Neuronal stem cell (in vitro differentiated cells): Measurements from ENCODE around the gene PKD1.

Experiments used
- DNase-seq: peaks from one replicate; pipeline ENCODE4 v3.0.0-alpha.2; 2013; ENCODE audit warnings: low spot score
- H2AFZ ChIP-seq: one replicate; pipeline ENCODE4 v1.6.1; 2013; ENCODE audit warnings: mild to moderate bottlenecking, low read length, inconsistent platforms
- H2AK5ac ChIP-seq: 2 replicates; pipeline ENCODE4 v1.6.1; 2013; ENCODE audit warnings: low read depth, mild to moderate bottlenecking, inconsistent platforms, low read length, moderate library complexity, mixed read lengths
- H2BK120ac ChIP-seq: 2 replicates; pipeline ENCODE4 v1.6.1; 2013; ENCODE audit warnings: low read depth, mild to moderate bottlenecking, inconsistent platforms, low read length, moderate library complexity, mixed read lengths
- H2BK12ac ChIP-seq: one replicate; pipeline ENCODE4 v1.6.1; 2013; ENCODE audit warnings: low read length, inconsistent platforms
- H2BK15ac ChIP-seq: 2 replicates; pipeline ENCODE4 v1.6.1; 2013; ENCODE audit warnings: mild to moderate bottlenecking, low read length, inconsistent platforms, mixed read lengths
- H2BK5ac ChIP-seq: one replicate; pipeline ENCODE4 v1.6.1; 2013; ENCODE audit warnings: inconsistent platforms, mild to moderate bottlenecking, low read length, moderate library complexity
- H3K14ac ChIP-seq: one replicate; pipeline ENCODE4 v1.6.1; 2013; ENCODE audit warnings: low read length, inconsistent platforms
- H3K18ac ChIP-seq: 2 replicates; pipeline ENCODE4 v1.6.1; 2013; ENCODE audit warnings: low read length, inconsistent platforms
- H3K23ac ChIP-seq: 2 replicates; pipeline ENCODE4 v1.6.1; 2013; ENCODE audit warnings: low read depth, mild to moderate bottlenecking, mixed read lengths, low read length, inconsistent platforms; ENCODE audit not compliant: poor library complexity
- H3K27ac ChIP-seq: replicated peaks from 3 replicates; pipeline ENCODE4 v1.5.1; 2013; ENCODE audit warnings: low read length, inconsistent platforms
- H3K27me3 ChIP-seq, 3 experiments: 2 replicates each; pipeline ENCODE4 v1.6.1; 2013; ENCODE audit warnings: low read length in 3 of 3, mild to moderate bottlenecking in 2 of 3, inconsistent platforms in 1 of 3, low read depth in 1 of 3, mixed read lengths in 1 of 3, moderate library complexity in 1 of 3; ENCODE audit not compliant: control insufficient read depth in 3 of 3, insufficient read depth in 3 of 3
- H3K36me3 ChIP-seq, 2 donors: replicated peaks in 1 of 2; 2 replicates each; pipeline ENCODE4 v1.6.1; 2013; ENCODE audit warnings: low read length in 2 of 2; ENCODE audit not compliant: control insufficient read depth in 2 of 2, insufficient read depth in 2 of 2
- H3K4ac ChIP-seq: 2 replicates; pipeline ENCODE4 v1.6.1; 2013; ENCODE audit warnings: inconsistent platforms, mild to moderate bottlenecking, low read length, moderate library complexity
- H3K4me1 ChIP-seq, 2 donors: 1 replicate in 1 of 2; 2 replicates in 1 of 2; pipeline ENCODE4 v1.6.1; 2013; ENCODE audit warnings: low read length in 2 of 2, low read depth in 1 of 2; ENCODE audit not compliant: control insufficient read depth in 2 of 2, insufficient read depth in 1 of 2
- H3K4me2 ChIP-seq: one replicate; pipeline ENCODE4 v1.6.1; 2013; ENCODE audit warnings: mild to moderate bottlenecking, low read length, inconsistent platforms; ENCODE audit not compliant: insufficient read depth, poor library complexity, severe bottlenecking
- H3K4me3 ChIP-seq, 2 donors: 2 replicates each; pipeline ENCODE4 v1.5.1; 2013; ENCODE audit warnings: low read length in 2 of 2, mild to moderate bottlenecking in 2 of 2, inconsistent platforms in 1 of 2, moderate library complexity in 1 of 2
- H3K79me1 ChIP-seq: one replicate; pipeline ENCODE4 v1.6.1; 2013; ENCODE audit warnings: low read depth, mild to moderate bottlenecking, inconsistent platforms, low read length, moderate library complexity
- H3K9ac ChIP-seq: one replicate; pipeline ENCODE4 v1.6.1; 2013; ENCODE audit warnings: mild to moderate bottlenecking, low read depth, low read length, inconsistent platforms; ENCODE audit not compliant: poor library complexity
- H3K9me3 ChIP-seq, 2 donors: replicated peaks in 1 of 2; 2 replicates each; pipeline versions ENCODE3 to v1.6.1; 2013; ENCODE audit warnings: low read length in 2 of 2, mild to moderate bottlenecking in 2 of 2, inconsistent platforms in 1 of 2, low read depth in 1 of 2, mixed read lengths in 1 of 2, moderate library complexity in 1 of 2; ENCODE audit not compliant: control insufficient read depth in 2 of 2, insufficient read depth in 1 of 2
- H4K8ac ChIP-seq: one replicate; pipeline ENCODE4 v1.6.1; 2013; ENCODE audit warnings: low read depth, mild to moderate bottlenecking, inconsistent platforms, low read length, moderate library complexity
- H4K91ac ChIP-seq: one replicate; pipeline ENCODE4 v1.6.1; 2013; ENCODE audit warnings: low read length, low read depth, mild to moderate bottlenecking, inconsistent platforms; ENCODE audit not compliant: poor library complexity
- WGBS, 2 donors: extraction: QIAGEN DNeasy Blood & Tissue Kit; methylation state at CpG; one replicate each; pipeline ENCODE4 v1.1.7; 2013; ENCODE audit warnings: missing lambda C conversion rate in 2 of 2, mixed read lengths in 1 of 2; ENCODE audit not compliant: insufficient read length in 2 of 2, insufficient replicate concordance in 1 of 2; ENCODE audit errors: extremely low coverage in 2 of 2; 5-methylcytosine and 5-hydroxymethylcytosine counted together

The PKD1 gene

GRCh38 chr16:2077016-2077415 is 58.7 kb downstream of the PKD1 start:
- no peak for DNase-seq
- H2AFZ ChIP-seq: no peak overlapping the region
- H3K9ac ChIP-seq: no peak overlapping the region
- no peak overlapping the region for H2BK12ac ChIP-seq
- no peak overlapping the region for H3K14ac ChIP-seq
- H3K18ac ChIP-seq: no peak overlapping the region
- no peak overlapping the region for H3K23ac ChIP-seq
- no peak overlapping the region for H2BK5ac ChIP-seq
- peaks cover 22 to 85% of the 10 kb centered on the region in 2 donors for H3K36me3 ChIP-seq
- H4K91ac ChIP-seq: no peak overlapping the region
- no peak overlapping the region for H3K4ac ChIP-seq
- no peaks in the 10 kb centered on the region for H3K9me3 ChIP-seq
- peaks cover 0 to under 1% of the 10 kb centered on the region in 2 donors for H3K4me1 ChIP-seq
- H2AK5ac ChIP-seq: no peak overlapping the region
- no peak overlapping the region for H2BK15ac ChIP-seq
- no peak overlapping the region for H2BK120ac ChIP-seq
- H4K8ac ChIP-seq: no peak overlapping the region
- no CpG with 5 or more reads among the region's 17 CpGs for WGBS, 2 donors
- no peak overlapping the region for H3K27ac ChIP-seq
- H3K4me3 ChIP-seq: no peak overlapping the region
- no peak overlapping the region for H3K4me2 ChIP-seq
- peaks cover 8% of the 10 kb centered on the region for H3K79me1 ChIP-seq
- H3K27me3 ChIP-seq: no peaks in the 10 kb centered on the region

GRCh38 chr16:2076072-2076865 is 59.4 kb downstream of the PKD1 start:
- H4K8ac ChIP-seq: no peak overlapping the region

GRCh38 chr16:2075631-2076030 is 60.1 kb downstream of the PKD1 start:
- Histone ChIP-seq H2BK12ac (no peak overlapping the region), H3K27ac (no peak overlapping the region), H3K27me3 (no peaks in the 10 kb centered on the region), H3K36me3 (peaks cover 17 to 85% of the 10 kb centered on the region in 2 donors), H2AFZ (no peak overlapping the region), H3K18ac (no peak overlapping the region), H3K79me1 (peaks cover 6% of the 10 kb centered on the region), H3K14ac (no peak overlapping the region), H3K23ac (no peak overlapping the region), H3K4me1 (no peaks in the 10 kb centered on the region), H3K9ac (no peak overlapping the region), H3K9me3 (no peaks in the 10 kb centered on the region), H2BK15ac (no peak overlapping the region), H3K4me2 (no peak overlapping the region), H2BK5ac (peak overlapping the region; percentile 5), H4K8ac (no peak overlapping the region), H3K4me3 (no peak overlapping the region), H3K4ac (no peak overlapping the region), H2BK120ac (no peak overlapping the region), H4K91ac (no peak overlapping the region), H2AK5ac (no peak overlapping the region)
- no CpG with 5 or more reads among the region's 24 CpGs for WGBS, 2 donors
- no peak for DNase-seq

More at GRCh38 chr16:2076072-2076865, 59.4 kb downstream of the PKD1 start:
- Histone ChIP-seq H2BK120ac (no peak overlapping the region), H3K36me3 (peaks cover 19 to 84% of the 10 kb centered on the region in 2 donors), H3K4me1 (no peaks in the 10 kb centered on the region), H3K23ac (no peak overlapping the region), H3K4me2 (no peak overlapping the region), H3K4me3 (no peak overlapping the region), H3K18ac (no peak overlapping the region), H3K27ac (no peak overlapping the region), H3K9me3 (no peaks in the 10 kb centered on the region), H3K79me1 (peaks cover 6% of the 10 kb centered on the region), H2BK15ac (no peak overlapping the region), H3K27me3 (no peaks in the 10 kb centered on the region), H3K9ac (no peak overlapping the region), H3K14ac (no peak overlapping the region), H3K4ac (no peak overlapping the region), H2BK12ac (no peak overlapping the region), H2AK5ac (no peak overlapping the region), H4K91ac (no peak overlapping the region), H2BK5ac (peak overlapping the region; percentile 5), H2AFZ (no peak overlapping the region)
- no CpG with 5 or more reads among the region's 28 CpGs for WGBS, 2 donors
- DNase-seq: no peak

- no peaks in the 10 kb centered on the region for H3K27me3 ChIP-seq
- no peak overlapping the region for H2BK12ac ChIP-seq
- H2AK5ac ChIP-seq: no peak overlapping the region
- H3K79me1 ChIP-seq: peaks cover 6% of the 10 kb centered on the region
- no peak overlapping the region for H3K23ac ChIP-seq
- no peak overlapping the region for H3K14ac ChIP-seq
- H2AFZ ChIP-seq: no peak overlapping the region
- H3K4me3 ChIP-seq: no peak overlapping the region
- H3K27ac ChIP-seq: no peak overlapping the region
- H3K9me3 ChIP-seq: no peaks in the 10 kb centered on the region
- peaks cover 23 to 84% of the 10 kb centered on the region in 2 donors for H3K36me3 ChIP-seq
- no peak overlapping the region for H2BK5ac ChIP-seq
- DNase-seq: no peak
- WGBS, 2 donors: no CpG with 5 or more reads among the region's 20 CpGs
- no peak overlapping the region for H3K4me2 ChIP-seq
- no peak overlapping the region for H4K91ac ChIP-seq
- H2BK15ac ChIP-seq: no peak overlapping the region
- H3K4ac ChIP-seq: no peak overlapping the region
- H4K8ac ChIP-seq: no peak overlapping the region
- H3K4me1 ChIP-seq: no peaks in the 10 kb centered on the region
- H2BK120ac ChIP-seq: no peak overlapping the region
- H3K18ac ChIP-seq: no peak overlapping the region
- peak overlapping the region; percentile 9 for H3K9ac ChIP-seq
These were observed 61.6 kb downstream of the PKD1 start for GRCh38 chr16:2074071-2074470.
